ENCODE data around the gene SAMHD1.

DNA sequence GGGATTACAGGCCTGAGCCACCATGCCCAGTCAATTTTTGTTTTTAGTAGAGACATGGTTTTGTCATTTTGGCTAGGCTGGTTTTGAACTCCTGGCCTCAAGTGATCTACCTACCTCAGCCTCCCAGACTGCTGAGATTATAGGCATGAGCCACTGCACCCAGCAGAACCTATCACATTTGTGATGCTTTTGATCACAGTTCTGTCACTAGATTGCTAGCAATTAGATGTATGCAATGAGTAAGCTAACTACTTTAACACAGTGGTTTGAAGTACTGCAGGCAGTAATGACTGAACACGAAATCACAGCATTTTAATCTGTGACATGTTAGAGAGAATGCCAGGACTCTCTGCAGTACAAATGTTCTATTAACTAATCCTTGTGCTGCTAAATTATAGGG is 19.6 kb upstream of the SAMHD1 start:
- TF ChIP-seq, protein P1, sequence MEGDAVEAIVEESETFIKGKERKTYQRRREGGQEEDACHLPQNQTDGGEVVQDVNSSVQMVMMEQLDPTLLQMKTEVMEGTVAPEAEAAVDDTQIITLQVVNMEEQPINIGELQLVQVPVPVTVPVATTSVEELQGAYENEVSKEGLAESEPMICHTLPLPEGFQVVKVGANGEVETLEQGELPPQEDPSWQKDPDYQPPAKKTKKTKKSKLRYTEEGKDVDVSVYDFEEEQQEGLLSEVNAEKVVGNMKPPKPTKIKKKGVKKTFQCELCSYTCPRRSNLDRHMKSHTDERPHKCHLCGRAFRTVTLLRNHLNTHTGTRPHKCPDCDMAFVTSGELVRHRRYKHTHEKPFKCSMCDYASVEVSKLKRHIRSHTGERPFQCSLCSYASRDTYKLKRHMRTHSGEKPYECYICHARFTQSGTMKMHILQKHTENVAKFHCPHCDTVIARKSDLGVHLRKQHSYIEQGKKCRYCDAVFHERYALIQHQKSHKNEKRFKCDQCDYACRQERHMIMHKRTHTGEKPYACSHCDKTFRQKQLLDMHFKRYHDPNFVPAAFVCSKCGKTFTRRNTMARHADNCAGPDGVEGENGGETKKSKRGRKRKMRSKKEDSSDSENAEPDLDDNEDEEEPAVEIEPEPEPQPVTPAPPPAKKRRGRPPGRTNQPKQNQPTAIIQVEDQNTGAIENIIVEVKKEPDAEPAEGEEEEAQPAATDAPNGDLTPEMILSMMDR (IDR thresholded peaks at IDR 0.05) = no peak
- no peak for TF ChIP-seq ZFX (IDR thresholded peaks at IDR 0.05; ENCODE audit: borderline replicate concordance)
